Measurements from ENCODE around the gene AQP10. TPM values are rescaled to one million over a fixed set of nuclear protein-coding genes. Genes with fewer than 3 reads are reported as not detected.

Gene AQP10
- total and polyA plus RNA-seq, 10 of the 15 experiments (the other 5 are each of a cell fraction or from before 2014, with no cell fraction given), result not detected

- TF ChIP-seq, protein P1, sequence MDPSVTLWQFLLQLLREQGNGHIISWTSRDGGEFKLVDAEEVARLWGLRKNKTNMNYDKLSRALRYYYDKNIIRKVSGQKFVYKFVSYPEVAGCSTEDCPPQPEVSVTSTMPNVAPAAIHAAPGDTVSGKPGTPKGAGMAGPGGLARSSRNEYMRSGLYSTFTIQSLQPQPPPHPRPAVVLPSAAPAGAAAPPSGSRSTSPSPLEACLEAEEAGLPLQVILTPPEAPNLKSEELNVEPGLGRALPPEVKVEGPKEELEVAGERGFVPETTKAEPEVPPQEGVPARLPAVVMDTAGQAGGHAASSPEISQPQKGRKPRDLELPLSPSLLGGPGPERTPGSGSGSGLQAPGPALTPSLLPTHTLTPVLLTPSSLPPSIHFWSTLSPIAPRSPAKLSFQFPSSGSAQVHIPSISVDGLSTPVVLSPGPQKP (IDR thresholded peaks at IDR 0.05; ENCODE audit: low read depth, low read length), result no peak
- TF ChIP-seq GABPA (IDR thresholded peaks at IDR 0.05; ENCODE audit: low read depth), result no peak
- TF ChIP-seq, protein P2, sequence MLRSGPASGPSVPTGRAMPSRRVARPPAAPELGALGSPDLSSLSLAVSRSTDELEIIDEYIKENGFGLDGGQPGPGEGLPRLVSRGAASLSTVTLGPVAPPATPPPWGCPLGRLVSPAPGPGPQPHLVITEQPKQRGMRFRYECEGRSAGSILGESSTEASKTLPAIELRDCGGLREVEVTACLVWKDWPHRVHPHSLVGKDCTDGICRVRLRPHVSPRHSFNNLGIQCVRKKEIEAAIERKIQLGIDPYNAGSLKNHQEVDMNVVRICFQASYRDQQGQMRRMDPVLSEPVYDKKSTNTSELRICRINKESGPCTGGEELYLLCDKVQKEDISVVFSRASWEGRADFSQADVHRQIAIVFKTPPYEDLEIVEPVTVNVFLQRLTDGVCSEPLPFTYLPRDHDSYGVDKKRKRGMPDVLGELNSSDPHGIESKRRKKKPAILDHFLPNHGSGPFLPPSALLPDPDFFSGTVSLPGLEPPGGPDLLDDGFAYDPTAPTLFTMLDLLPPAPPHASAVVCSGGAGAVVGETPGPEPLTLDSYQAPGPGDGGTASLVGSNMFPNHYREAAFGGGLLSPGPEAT (IDR thresholded peaks at IDR 0.05; ENCODE audit: low read depth), result 0 out of 2 replicates have a peak, but pooled peaks have one; percentile 14
- TF ChIP-seq NFYB (IDR thresholded peaks at IDR 0.05; ENCODE audit: insufficient read depth, low read depth, low read length), result no peak
- TF ChIP-seq TAF1 (IDR thresholded peaks at IDR 0.05; ENCODE audit: borderline replicate concordance, low read depth, low read length), result no peak
- no peak for TF ChIP-seq NRF1 (conservative IDR thresholded peaks at IDR 0.05; ENCODE audit: low read depth, low read length)
- TF ChIP-seq, protein P3, sequence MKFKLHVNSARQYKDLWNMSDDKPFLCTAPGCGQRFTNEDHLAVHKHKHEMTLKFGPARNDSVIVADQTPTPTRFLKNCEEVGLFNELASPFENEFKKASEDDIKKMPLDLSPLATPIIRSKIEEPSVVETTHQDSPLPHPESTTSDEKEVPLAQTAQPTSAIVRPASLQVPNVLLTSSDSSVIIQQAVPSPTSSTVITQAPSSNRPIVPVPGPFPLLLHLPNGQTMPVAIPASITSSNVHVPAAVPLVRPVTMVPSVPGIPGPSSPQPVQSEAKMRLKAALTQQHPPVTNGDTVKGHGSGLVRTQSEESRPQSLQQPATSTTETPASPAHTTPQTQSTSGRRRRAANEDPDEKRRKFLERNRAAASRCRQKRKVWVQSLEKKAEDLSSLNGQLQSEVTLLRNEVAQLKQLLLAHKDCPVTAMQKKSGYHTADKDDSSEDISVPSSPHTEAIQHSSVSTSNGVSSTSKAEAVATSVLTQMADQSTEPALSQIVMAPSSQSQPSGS (IDR thresholded peaks at IDR 0.05; ENCODE audit: low read length), result no peak
- peak; percentile 51; the same call in 1 of the 2 replicates for TF ChIP-seq SPI1 (IDR thresholded peaks at IDR 0.05; ENCODE audit: borderline replicate concordance, insufficient read depth, low read depth, low read length)
Measured at GRCh38 chr1:154327466-154328317, 6.8 kb downstream of the AQP10 start (continued).

Data from GM12878 (cell line).